ENCODE data around the gene PRKAR1B. TPM values are rescaled to one million over a fixed set of nuclear protein-coding genes. Genes with fewer than 3 reads are reported as not detected.

PRKAR1B gene
- total RNA-seq, 1 donor from 2014 or later, result 11.8 TPM

DNA sequence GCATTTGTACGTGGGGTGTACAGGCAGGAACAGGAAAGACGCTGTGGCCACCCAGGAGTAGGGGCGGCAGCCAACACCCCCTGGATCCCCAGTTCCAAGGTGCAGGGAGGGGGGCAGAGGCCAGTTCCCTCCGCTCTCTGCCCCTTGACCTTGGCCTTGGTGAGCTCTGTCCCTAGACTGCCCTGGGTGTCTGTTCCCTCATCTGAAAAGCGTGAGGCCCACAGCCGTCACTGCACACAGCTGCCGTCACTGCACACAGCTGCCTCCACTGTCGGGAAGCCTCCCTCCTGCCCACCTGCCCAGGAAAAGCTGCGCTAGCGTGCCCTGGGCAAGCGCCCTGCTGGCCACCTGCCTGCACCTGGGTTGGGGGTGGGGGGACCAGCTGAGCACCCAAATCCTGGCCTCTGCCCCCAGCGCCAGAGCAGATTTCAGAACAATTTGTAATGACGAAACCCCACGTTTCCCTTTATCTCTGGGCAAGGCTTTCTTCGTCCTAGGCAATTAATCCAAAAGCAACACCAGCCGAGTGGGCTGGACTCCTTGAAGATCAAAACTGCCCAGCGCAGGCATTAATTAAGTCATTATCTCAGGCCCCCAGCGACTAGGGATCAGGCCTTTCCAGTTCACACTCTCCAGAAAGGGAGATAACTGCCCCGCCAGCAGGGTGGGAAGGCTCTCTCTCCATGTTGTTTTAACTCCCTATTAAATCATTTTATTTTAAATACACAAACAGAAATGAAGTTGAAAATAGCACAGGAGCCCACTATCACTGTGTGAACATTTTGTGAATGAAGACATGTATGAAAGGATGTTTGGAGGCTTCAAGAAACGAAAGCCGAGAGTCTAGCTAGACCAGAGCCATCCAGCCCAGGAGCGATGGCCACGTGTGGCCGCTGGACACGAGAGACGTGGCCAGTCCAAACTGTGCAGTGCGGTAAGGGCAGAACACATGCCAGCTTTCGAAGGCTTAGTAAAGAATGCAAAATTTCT lies 203.4 kb downstream of the PRKAR1B start:
- Histone ChIP-seq H2AFZ (replicated peaks) (no peak overlapping the region), H4K20me1 (ENCODE audit: low read depth) (peaks cover 35% of the 10 kb centered on the region), H3F3A (ENCODE audit: low read depth) (peaks cover 28% of the 10 kb centered on the region), H3K4me1 (peaks cover 28% of the 10 kb centered on the region), H3K9me3 (ENCODE audit: low read depth) (no peaks in the 10 kb centered on the region), H3K27ac (no peak overlapping the region), H3K4me3 (no peak overlapping the region), H3K9ac (no peak overlapping the region), H3K27me3 (peaks cover 70% of the 10 kb centered on the region), H3K79me2 (ENCODE audit: low read depth) (no peaks in the 10 kb centered on the region), H3K36me3 (no peaks in the 10 kb centered on the region), H3K4me2 (no peak overlapping the region)
- Mint-ChIP-seq H3K9me3 (no peaks in the 10 kb centered on the region), H3K4me3 (no peak overlapping the region), H3K27ac (no peak overlapping the region), H3K36me3 (no peaks in the 10 kb centered on the region), H3K27me3 (ENCODE audit: insufficient read depth, low read depth) (peaks cover 43% of the 10 kb centered on the region), H3K4me1 (peaks cover under 1% of the 10 kb centered on the region)
- TF ChIP-seq EZH2 (IDR thresholded peaks at IDR 0.05), result no peak
- no peak for TF ChIP-seq EZH2phosphoT487 (IDR thresholded peaks at IDR 0.05)
- TF ChIP-seq, protein P1, sequence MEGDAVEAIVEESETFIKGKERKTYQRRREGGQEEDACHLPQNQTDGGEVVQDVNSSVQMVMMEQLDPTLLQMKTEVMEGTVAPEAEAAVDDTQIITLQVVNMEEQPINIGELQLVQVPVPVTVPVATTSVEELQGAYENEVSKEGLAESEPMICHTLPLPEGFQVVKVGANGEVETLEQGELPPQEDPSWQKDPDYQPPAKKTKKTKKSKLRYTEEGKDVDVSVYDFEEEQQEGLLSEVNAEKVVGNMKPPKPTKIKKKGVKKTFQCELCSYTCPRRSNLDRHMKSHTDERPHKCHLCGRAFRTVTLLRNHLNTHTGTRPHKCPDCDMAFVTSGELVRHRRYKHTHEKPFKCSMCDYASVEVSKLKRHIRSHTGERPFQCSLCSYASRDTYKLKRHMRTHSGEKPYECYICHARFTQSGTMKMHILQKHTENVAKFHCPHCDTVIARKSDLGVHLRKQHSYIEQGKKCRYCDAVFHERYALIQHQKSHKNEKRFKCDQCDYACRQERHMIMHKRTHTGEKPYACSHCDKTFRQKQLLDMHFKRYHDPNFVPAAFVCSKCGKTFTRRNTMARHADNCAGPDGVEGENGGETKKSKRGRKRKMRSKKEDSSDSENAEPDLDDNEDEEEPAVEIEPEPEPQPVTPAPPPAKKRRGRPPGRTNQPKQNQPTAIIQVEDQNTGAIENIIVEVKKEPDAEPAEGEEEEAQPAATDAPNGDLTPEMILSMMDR (IDR thresholded peaks at IDR 0.05), result no peak
- peak; percentile 20 for DNase-seq (ENCODE audit: low spot score)

DNA sequence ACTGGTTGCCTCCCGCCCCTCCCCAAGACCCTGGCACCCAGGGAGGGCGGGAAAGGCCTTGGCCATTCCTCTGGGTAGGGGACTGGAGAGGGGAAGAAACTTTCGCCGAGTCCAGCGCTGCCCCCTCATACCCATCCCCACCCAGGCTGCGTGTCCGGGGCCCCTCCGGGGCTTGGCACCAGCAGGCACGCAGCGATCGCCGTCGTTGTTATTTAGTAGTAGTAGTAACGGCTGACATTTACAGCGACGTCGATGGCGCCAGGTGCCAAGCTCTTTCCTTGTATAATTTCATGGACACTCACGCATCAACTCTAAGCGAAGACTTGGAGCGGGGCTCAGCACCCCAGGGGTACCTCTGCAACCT lies 204.1 kb downstream of the PRKAR1B start:
- peaks cover 47% of the 10 kb centered on the region for H3K27me3 Mint-ChIP-seq (ENCODE audit: insufficient read depth, low read depth)
- H3K27ac Mint-ChIP-seq, result no peak overlapping the region
- TF ChIP-seq EZH2 (IDR thresholded peaks at IDR 0.05) (no peak), EZH2phosphoT487 (IDR thresholded peaks at IDR 0.05) (no peak)
- TF ChIP-seq, protein P1 (IDR thresholded peaks at IDR 0.05), result no peak
- peaks cover 35% of the 10 kb centered on the region for H4K20me1 ChIP-seq (ENCODE audit: low read depth)
- no peak for DNase-seq (ENCODE audit: low spot score)
- H3K4me1 Mint-ChIP-seq, result peaks cover 3% of the 10 kb centered on the region
- peaks cover 28% of the 10 kb centered on the region for H3K4me1 ChIP-seq
- H3F3A ChIP-seq (ENCODE audit: low read depth), result peaks cover 32% of the 10 kb centered on the region
- H3K9ac ChIP-seq, result no peak overlapping the region
- no peaks in the 10 kb centered on the region for H3K36me3 ChIP-seq
- H3K4me2 ChIP-seq, result peak overlapping the region; percentile 76
- H3K9me3 ChIP-seq (ENCODE audit: low read depth), result no peaks in the 10 kb centered on the region
- H2AFZ ChIP-seq (replicated peaks), result no peak overlapping the region
- H3K9me3 Mint-ChIP-seq, result no peaks in the 10 kb centered on the region
- H3K27ac ChIP-seq, result no peak overlapping the region
- H3K36me3 Mint-ChIP-seq, result no peaks in the 10 kb centered on the region
- peaks cover 77% of the 10 kb centered on the region for H3K27me3 ChIP-seq
- peak overlapping the region; percentile 53 for H3K4me3 ChIP-seq
- peaks cover 3% of the 10 kb centered on the region for H3K79me2 ChIP-seq (ENCODE audit: low read depth)
- no peak overlapping the region for H3K4me3 Mint-ChIP-seq

DNA sequence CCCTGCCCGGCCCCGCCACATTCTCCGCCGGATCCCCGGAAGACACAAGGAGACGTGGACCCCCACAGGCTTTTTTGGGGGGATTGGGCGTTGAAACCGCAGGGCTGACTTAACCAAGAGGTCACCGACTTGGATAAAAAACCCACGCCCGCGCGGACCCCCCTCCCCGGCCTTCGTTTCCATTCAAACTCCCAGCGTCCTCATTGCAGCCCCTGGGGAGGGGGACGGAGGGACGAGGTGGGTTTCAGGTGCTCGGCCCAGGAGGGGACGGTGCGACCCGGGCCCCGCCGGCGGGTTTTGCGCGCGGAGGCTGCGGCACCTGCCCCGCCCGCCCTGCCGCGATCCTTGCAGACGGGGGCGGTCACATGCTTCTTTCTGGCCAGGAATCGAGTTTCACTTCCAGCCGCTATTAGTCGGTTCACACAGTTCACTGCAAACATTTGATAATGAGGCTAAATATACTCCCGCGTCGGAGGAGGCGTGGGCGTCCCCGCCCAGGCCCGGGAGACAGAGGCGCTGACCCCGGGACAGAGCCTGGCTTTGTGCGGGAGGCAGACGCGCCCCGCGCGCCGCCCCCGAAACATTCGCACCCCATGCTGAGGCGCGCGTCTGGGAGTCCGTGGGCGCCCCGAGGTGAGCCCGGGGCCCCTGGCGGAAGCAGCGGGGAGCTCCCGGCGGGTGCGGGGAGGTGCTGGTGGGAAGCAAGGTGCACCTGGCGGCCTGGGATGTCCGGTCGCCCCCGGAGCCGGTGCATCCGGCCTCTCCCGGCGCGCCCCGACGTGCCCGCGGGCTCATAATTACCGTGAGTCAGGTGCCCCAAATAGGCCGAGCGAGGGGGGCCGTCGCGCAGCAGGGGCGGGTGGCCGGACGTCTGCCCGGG lies 204.8 kb downstream of the PRKAR1B start:
- Histone ChIP-seq H3K9me3 (ENCODE audit: low read depth) (no peaks in the 10 kb centered on the region), H3K27me3 (peaks cover 83% of the 10 kb centered on the region), H3K4me1 (peaks cover 28% of the 10 kb centered on the region), H3K27ac (no peak overlapping the region), H3K9ac (no peak overlapping the region), H2AFZ (replicated peaks) (no peak overlapping the region), H4K20me1 (ENCODE audit: low read depth) (peaks cover 35% of the 10 kb centered on the region), H3K4me2 (peak overlapping the region; percentile 76), H3K79me2 (ENCODE audit: low read depth) (peaks cover 7% of the 10 kb centered on the region), H3K4me3 (peak overlapping the region; percentile 53), H3K36me3 (no peaks in the 10 kb centered on the region), H3F3A (ENCODE audit: low read depth) (peaks cover 32% of the 10 kb centered on the region)
- Mint-ChIP-seq H3K4me3 (peak overlapping the region; percentile 48), H3K4me1 (peaks cover 7% of the 10 kb centered on the region), H3K27me3 (ENCODE audit: insufficient read depth, low read depth) (peaks cover 51% of the 10 kb centered on the region), H3K27ac (no peak overlapping the region), H3K36me3 (no peaks in the 10 kb centered on the region), H3K9me3 (no peaks in the 10 kb centered on the region)
- DNase-seq (ENCODE audit: low spot score), result peak; percentile 68
- peak; percentile 98 for TF ChIP-seq EZH2 (IDR thresholded peaks at IDR 0.05)
- peak; percentile 95 for TF ChIP-seq EZH2phosphoT487 (IDR thresholded peaks at IDR 0.05)
- TF ChIP-seq, protein P1 (IDR thresholded peaks at IDR 0.05), result no peak
